Vagina (tissue), 2 donors: ENCODE measurements around the gene ACTR8.

Experiments used
- POLR2A ChIP-seq, 2 donors: fragments of 450-650 bp; IDR thresholded peaks; one replicate each; pipeline ENCODE4 v1.6.1; 2017; ENCODE audit warnings: antibody characterized with exemption in 2 of 2, mild to moderate bottlenecking in 2 of 2, moderate library complexity in 2 of 2
- POLR2AphosphoS5 ChIP-seq, 2 donors: sonication (generic); formaldehyde crosslinking; IDR thresholded peaks; one replicate each; pipeline ENCODE4 v1.9.0; 2017; ENCODE audit warnings: antibody characterized with exemption in 2 of 2, mild to moderate bottlenecking in 2 of 2, low read depth in 1 of 2; ENCODE audit not compliant: insufficient read depth in 1 of 2
- TF ChIP-seq, protein P1 (sequence below), 3 experiments: fragments of 450-650 bp in 2 of 3; fragments of 200-600 bp in 1 of 3; sonication (generic) in 1 of 3; IDR thresholded peaks; one replicate each; pipeline ENCODE4 v1.5.1; 2017 to 2019; ENCODE audit warnings: antibody characterized with exemption in 3 of 3, mild to moderate bottlenecking in 2 of 3, moderate library complexity in 2 of 3

DNA sequence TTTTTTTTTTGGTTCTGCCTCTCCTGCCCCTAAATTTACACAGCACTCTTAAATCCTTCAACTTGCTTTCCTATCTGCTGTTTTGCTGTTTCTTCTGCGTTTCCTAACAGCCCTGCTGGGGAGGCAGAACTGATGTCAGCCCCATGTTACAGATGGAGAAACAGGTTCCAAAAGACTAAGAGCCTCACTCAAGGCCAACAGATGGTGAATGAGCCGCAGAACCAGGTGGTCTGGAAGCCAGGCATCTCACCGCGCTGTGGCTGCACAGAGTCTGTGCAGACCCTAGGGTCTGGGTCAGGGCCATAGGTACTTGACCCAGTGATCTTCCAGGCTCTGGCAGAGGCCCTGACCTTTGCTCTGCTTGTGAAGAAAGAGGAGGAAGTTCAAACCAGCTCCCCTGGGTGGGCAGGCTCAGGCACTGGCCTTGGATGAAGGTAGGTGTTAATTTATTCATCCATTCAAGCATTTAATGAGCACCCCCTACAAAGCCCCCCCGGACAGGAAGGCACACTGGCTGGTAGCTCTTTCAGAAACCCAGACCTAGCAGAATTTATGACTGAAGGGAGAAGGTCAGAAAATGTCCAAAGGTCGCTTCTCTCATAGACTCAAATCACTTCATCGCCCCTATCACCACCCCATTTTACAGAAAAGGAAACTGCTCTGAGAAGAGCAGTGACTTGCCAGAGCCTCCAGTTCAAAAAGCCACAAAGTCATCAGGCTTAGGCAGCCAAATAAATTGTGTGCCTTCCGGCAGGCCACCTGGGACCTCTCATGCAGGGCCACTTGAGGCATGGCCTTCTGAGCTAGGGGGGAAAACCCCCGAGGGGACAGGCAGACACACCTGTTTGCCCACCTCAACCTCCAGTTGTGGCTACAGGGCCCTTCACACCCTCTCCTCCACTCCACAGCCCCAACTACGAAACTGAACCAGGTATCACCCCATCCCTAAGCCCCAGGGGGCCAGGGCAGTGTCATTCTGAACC is 38.5 kb downstream of the ACTR8 start:
- TF ChIP-seq, protein P1, sequence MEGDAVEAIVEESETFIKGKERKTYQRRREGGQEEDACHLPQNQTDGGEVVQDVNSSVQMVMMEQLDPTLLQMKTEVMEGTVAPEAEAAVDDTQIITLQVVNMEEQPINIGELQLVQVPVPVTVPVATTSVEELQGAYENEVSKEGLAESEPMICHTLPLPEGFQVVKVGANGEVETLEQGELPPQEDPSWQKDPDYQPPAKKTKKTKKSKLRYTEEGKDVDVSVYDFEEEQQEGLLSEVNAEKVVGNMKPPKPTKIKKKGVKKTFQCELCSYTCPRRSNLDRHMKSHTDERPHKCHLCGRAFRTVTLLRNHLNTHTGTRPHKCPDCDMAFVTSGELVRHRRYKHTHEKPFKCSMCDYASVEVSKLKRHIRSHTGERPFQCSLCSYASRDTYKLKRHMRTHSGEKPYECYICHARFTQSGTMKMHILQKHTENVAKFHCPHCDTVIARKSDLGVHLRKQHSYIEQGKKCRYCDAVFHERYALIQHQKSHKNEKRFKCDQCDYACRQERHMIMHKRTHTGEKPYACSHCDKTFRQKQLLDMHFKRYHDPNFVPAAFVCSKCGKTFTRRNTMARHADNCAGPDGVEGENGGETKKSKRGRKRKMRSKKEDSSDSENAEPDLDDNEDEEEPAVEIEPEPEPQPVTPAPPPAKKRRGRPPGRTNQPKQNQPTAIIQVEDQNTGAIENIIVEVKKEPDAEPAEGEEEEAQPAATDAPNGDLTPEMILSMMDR (IDR thresholded peaks at IDR 0.05): no peak
- TF ChIP-seq POLR2A (IDR thresholded peaks at IDR 0.05): no peak
- TF ChIP-seq POLR2AphosphoS5 (IDR thresholded peaks at IDR 0.05; ENCODE audit: insufficient read depth in 1 of 2, low read depth in 1 of 2): no peak
